ENCODE results near the gene UBR3.
"Not testable (repeated sequence)": the region's sequence is repeated elsewhere in the genome, so short reads cannot be mapped to it uniquely, and the experiment has no call there.

Gene UBR3, protein sequence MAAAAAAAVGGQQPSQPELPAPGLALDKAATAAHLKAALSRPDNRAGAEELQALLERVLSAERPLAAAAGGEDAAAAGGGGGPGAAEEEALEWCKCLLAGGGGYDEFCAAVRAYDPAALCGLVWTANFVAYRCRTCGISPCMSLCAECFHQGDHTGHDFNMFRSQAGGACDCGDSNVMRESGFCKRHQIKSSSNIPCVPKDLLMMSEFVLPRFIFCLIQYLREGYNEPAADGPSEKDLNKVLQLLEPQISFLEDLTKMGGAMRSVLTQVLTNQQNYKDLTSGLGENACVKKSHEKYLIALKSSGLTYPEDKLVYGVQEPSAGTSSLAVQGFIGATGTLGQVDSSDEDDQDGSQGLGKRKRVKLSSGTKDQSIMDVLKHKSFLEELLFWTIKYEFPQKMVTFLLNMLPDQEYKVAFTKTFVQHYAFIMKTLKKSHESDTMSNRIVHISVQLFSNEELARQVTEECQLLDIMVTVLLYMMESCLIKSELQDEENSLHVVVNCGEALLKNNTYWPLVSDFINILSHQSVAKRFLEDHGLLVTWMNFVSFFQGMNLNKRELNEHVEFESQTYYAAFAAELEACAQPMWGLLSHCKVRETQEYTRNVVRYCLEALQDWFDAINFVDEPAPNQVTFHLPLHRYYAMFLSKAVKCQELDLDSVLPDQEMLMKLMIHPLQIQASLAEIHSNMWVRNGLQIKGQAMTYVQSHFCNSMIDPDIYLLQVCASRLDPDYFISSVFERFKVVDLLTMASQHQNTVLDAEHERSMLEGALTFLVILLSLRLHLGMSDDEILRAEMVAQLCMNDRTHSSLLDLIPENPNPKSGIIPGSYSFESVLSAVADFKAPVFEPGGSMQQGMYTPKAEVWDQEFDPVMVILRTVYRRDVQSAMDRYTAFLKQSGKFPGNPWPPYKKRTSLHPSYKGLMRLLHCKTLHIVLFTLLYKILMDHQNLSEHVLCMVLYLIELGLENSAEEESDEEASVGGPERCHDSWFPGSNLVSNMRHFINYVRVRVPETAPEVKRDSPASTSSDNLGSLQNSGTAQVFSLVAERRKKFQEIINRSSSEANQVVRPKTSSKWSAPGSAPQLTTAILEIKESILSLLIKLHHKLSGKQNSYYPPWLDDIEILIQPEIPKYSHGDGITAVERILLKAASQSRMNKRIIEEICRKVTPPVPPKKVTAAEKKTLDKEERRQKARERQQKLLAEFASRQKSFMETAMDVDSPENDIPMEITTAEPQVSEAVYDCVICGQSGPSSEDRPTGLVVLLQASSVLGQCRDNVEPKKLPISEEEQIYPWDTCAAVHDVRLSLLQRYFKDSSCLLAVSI (N-terminal part only)

DNA sequence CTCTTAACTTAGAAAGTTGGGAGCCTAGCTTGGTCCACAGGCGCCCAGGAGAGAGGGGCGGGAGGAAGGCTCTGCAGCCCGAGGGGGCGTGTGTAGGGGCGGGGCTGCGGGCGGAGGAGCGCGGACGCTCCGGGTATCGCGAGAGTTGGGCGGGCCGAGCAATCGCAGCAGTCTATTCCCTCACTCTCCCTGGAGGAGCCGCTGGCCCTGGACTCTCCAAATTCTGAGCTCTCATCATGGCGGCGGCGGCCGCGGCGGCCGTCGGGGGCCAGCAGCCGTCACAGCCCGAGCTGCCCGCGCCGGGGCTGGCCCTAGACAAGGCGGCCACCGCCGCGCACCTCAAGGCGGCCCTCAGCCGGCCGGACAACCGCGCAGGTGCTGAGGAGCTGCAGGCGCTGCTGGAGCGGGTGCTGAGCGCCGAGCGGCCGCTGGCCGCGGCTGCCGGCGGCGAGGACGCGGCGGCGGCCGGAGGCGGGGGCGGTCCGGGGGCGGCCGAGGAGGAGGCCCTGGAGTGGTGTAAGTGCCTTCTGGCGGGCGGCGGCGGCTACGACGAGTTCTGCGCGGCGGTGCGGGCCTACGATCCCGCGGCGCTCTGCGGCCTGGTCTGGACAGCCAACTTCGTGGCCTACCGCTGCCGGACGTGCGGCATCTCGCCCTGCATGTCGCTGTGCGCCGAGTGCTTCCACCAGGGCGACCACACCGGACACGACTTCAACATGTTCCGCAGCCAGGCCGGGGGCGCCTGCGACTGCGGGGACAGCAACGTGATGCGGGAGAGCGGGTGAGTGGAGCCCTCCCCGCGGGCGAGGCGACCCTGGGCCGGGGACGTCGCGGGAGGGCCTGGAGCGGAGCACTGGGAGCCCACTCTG lies at the start of gene UBR3:
TSS of gene UBR3 (plus strand) at position 183 of the 869 bp plus-strand sequence. CDS start at position 237, 54 bp downstream.
- peak; percentile 91 for DNase-seq

DNA sequence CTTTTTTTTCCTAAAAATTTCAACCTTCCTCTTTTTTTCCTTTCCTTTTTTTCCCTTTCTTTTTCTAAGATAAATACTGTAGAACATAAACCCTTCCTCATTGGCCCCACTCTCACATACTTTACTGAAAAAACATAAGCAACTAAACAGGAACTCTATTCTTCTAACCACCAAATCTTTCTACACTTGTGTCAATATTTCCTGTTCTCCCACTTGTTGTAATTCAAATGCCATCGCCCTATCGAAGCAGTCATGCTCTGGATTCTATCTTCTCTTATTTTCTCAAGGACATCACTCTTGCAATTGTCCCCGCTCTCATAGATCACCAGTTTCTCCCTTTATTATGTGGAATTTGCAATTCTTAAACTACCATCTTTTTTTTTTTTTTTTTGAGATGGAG lies 48.8 kb upstream of the UBR3 start:
- DNase-seq, result no peak

DNA sequence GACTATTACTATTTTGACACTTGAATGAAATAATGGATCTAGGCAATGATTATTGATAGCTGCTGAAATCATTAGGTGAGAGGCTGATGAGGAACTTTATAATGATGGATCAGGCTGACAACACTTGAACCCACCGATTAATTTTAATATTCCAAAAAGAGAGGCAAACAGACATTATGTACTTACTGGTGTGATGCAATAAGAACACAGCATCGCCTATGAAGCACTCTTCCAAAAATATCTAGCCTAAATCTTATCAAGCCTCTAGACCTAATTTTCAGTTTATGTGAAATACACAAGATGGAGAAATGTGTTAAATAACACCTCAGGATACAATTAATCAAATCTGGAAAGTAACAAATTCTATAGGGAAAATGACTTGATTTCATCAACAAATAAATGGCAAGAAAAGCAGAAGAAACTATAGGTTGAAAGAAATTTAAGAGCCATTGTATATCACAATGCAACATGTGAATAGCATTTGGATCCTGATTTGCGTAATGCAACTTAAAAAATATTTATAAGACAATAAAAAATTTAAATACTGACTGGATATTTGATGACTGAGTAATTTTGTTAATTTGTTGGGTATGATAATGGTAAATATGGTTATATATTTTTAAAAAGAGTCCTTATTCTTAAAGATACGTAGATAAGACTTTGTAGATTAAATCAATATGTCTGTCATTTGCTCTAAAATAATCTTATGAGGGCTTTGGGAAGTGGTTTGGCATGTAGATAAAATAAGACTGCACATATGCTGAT lies 45.8 kb upstream of the UBR3 start:
- DNase-seq, result no peak

DNA sequence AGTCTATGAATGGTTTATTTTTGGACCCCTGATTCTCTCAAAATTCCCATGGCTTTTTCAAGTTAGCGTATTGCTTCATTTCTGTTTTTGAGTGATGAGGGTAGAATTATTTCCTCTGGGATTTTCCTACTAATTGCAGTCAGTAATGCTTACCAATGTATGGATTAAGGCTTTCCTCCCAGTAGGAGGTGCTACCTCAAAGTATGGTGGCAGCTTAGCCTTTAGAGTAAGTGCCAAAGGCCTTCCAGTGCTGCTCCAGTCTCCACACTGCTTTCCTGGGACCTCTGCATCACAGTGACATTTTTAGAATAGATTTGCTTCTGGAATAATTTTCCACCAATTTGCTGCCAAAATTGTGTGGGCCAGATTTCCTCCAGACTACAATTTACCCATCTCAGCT lies 44.7 kb upstream of the UBR3 start:
- DNase-seq, result no peak

DNA sequence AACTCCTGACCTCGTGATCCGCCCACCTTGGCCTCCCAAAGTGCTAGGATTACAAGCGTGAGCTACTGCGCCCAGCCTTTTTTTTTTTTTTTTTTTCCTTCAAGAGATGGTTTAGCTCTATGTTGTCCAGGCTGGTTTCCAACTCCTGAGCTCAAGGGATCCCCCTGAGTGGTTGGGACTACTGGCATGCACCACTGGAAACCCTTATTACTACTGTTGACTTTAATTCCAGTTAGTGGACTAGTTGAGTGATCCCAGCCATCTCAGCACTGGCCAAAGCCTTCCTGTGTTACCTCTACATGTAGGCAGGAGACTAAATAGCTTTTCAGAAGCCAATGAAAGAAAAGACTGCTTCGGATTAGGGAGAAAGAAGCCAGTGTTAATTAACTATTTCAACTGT lies 36.7 kb upstream of the UBR3 start:
- no peak for DNase-seq

DNA sequence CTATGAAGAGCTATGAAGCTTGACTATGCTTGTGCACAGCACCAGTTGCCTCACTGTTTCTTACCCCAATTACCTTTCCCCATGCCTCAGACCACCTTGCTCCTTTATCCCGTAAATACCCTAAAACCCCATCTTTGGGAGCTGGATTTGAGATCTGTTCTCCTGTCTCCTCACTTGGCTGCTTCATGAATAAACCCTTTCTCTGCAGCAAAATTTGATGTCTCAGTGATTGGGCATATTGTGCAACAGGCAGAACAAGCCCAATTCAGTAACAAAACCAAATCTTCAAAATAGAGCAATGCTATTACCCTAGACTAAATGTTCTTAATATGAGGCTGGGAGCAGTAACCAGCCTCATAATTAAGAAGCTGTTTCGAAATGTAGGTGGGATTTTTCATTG lies 32.1 kb upstream of the UBR3 start:
- no peak for DNase-seq

DNA sequence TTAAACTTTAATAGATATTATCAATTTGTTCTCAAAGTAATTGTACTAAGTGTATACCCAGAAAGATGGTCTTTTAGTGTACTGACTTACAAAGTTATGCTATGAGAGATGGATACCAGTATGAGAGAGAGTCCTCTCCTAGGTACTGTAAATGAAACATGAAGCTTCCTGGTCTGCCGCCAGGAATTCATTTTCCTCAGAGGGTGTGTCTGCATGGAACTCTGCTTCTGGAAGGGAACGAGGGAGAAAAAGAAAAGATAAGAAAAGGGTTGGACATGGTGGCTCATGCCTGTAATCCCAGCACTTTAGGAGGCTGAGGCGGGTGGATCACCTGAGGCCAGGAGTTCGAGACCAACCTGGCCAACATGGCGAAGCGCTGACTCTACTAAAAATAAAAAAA lies 30.8 kb upstream of the UBR3 start:
- DNase-seq, result no peak

DNA sequence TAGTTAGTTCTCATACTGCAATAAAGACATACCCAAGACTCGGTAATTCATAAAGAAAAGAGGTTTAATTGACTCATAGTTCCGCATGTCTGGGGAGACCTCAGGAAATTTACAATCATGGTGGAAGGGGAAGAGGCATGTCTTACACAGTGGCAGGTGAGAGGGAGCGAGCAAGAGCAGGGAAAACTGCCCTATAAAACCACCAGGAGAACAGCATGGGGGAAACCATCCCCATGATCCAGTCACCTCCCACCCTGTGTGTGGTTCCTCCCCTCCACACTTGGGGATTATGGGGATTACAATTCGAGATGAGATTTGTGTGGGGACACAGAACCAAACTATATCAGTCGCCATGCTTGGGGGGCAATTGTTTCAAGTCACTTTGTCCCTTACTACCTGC lies 29.7 kb upstream of the UBR3 start:
- no peak for DNase-seq

DNA sequence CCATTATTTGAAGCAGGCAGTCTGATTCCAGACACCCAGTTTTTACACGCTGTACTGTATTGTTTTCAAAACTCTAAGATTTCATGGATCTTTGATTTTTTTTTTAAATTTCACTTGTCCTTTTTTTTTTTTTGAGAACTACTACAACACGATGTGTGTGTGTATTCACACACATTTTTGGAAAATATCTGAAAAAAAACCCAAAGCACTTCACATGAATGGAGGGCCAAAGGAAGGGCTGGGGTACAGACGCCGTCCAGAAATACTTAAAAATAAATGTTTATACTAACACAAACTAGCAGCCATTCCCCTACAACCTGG lies 28.9 kb upstream of the UBR3 start:
- no peak for DNase-seq

DNA sequence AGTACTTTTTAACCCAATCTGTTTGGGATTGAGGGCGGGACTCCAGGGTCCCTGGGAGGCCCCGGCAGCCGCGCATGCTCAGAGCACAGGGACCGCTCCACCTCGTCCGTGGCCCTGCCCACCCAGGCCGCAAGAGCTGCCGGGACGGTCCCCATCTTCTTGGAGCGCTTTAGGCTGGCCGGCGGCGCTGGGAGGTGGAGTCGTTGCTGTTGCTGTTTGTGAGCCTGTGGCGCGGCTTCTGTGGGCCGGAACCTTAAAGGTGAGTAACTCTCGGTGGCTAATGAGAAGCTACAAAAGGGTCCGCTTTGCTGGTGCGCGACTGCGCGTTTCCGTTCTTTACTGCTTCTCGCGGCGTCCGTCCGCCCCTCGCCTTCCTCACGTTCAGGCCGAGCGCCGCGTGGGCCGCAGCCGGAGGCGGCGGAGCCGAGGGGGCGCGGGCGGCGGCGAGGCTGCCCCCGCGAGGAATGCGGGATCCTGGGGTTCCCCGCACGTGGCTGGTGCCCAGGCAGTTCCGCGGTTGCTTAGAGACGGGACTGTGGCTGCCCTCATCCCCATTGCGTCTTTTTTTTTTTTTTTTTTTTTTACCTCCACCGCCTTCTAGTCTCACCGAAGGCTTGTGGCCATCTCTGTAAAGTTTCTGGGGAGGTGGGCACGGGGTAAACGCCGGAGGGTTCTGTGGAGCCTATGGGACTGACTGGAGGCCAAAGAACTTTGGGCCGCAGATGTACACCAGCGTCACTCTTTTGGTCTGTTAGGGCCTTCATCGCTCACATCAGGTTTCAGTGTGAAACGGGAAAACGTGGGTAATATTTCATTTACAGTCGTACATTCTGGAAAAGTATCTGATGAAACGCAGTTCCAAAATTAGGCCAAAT lies 28.3 kb upstream of the UBR3 start, which contains the start of gene SSB:
TSS of gene SSB (plus strand) at position 154 of the 875 bp plus-strand sequence. CDS start 2,090 bp downstream, outside the sequence.
- DNase-seq, result peak; percentile 89

DNA sequence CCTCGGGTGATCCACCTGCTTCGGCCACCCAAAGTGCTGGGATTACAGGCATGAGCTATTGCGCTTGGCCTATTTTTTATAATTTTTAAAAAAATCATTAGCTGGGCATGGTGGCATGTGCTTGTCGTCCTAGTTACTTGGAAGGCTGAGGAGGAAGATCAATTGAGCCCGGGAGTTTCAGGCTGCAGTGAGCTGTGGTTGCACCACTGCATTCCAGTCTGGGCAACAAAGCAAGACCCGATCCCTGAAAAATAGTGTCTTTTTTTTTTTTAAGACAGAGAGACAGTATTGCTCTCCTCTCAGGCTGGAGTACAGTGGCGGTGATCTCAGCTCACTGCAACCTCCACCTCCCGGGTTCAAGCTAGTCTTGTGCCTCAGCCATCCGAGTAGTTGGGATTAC lies 23.8 kb upstream of the UBR3 start:
- no peak for DNase-seq

DNA sequence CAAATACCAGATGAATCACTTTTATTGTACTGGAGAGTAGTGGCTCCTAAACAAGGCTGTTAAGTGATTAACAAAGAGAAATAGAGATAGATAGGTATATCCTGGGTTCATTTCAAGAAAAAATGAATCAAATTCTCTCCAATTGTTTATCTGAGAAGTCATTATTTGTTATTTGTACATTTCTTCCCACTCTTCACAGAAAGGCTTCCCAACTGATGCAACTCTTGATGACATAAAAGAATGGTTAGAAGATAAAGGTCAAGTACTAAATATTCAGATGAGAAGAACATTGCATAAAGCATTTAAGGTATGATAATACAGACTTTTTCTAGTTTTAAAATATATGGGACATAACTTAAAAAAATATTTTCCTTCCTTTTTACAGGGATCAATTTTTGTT lies 20.7 kb upstream of the UBR3 start:
- no peak for DNase-seq

DNA sequence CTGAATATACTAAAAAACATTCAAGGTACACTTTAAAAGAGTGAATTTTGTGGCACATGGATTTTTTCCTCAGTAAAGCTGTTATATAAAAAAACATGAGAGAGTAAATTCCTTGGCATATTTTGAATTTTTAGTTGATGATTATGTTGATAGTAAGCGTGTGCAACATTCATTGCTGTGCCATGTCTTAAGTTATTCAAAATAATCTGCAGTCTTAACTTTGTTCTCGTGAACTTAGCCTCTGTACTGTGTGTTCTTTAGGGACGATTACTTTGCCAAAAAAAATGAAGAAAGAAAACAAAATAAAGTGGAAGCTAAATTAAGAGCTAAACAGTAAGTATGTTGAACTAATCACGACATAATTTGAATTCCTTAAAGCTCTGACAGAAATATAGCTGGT lies 19.0 kb upstream of the UBR3 start:
- DNase-seq, result no peak

DNA sequence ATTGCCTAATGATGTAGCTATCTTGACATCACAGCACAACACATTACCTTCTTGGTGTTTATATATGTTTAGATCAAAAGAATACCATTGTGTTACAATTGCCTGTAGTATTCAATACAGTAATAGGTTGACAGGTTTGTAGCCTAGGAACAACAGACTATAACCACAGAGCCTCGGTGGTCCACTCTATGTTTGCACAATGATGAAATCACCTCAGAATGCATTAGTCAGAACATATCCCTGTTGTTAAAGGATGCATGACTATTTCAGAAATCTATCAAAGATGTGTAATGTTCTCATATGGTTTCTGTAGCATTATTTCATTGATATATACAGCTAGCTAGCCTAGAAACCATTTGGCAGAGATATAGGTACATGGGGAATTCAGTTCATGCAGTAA lies 11.4 kb upstream of the UBR3 start:
- DNase-seq, result no peak

DNA sequence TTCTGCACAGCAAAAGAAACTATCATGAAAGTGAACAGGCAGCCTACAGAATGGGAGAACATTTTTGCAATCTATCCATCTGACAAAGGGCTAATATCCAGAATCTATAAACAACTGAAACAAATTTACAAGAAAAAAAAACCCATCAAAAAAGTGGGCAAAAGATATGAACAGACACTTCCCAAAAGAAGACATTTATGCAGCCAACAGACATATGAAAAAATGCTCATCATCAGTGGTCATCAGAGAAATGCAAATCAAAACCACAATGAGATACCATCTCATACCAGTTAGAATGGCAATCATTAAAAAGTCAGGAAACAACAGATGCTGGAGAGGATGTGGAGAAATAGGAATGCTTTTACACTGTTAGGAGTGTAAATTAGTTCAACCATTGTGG lies 10.3 kb upstream of the UBR3 start:
- not testable (repeated sequence) for DNase-seq

DNA sequence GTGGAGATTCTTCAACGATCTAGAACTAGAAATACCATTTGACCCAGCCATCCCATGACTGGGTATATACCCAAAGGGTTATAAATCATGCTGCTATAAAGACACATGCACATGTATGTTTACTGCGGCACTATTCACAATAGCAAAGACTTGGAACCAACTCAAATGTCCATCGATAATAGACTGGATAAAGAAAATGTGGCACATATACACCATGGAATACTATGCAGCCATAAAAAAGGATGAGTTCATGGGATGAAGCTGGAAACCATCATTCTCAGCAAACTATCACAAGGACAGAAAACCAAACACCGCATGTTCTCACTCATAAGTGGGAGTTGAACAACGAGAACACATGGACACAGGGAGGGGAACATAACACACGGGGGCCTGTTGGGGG lies 9.9 kb upstream of the UBR3 start:
- not testable (repeated sequence) for DNase-seq

DNA sequence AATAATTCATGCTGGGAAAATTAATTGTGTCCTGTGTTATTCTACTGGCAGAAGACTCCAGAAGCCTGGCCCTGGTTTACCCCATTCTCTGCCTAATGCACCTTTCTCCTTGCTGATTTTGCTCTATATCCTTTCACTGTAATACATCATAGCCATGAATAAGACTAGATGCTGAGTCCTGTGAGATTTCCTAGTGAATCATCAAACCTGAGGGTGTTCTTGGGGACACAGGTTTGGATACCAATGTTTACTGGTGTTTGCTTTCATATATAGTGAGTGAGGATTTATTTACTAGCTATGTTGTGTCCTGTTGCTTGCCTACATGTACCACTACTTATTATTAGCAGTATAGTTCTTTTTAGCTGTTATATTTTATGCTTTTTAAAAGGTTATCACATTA lies 9.0 kb upstream of the UBR3 start:
- DNase-seq, result no peak

DNA sequence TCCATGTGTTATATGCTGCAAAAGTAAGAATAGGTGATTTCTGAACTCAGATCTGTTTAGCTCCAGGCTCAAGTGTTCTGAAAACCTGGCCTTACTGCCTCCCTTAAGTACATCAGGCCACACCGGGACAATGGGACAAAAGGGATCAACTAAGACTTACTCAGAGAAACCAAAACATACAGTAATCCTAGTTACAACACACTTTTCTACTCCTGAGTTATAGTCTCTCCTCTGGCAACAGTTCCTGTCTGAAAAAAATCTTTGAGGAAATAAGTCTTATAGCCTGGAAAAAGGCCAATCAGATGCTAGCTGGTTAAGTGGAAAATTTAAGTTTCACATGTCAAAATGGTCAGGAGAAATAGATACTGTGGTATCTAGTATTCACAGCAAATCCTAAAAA lies 8.1 kb upstream of the UBR3 start:
- no peak for DNase-seq

DNA sequence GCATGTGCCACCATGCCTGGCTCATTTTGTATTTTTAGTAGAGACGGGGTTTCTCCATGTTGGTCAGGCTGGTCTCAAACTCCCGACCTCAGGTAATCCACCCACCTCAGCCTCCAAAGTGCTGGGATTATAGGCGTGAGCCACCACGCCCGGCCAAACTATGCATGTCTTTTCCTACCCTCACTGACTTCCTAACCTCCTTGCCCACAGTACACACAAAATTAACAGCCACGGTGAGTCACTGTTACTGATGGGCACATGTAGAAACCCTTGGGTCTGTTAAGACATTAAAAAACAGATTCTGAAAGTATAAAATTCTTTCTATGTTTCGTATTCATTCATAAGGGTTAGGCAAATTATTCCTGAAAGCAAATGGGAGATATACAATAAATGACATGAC lies 7.2 kb upstream of the UBR3 start:
- DNase-seq, result not testable (repeated sequence)

DNA sequence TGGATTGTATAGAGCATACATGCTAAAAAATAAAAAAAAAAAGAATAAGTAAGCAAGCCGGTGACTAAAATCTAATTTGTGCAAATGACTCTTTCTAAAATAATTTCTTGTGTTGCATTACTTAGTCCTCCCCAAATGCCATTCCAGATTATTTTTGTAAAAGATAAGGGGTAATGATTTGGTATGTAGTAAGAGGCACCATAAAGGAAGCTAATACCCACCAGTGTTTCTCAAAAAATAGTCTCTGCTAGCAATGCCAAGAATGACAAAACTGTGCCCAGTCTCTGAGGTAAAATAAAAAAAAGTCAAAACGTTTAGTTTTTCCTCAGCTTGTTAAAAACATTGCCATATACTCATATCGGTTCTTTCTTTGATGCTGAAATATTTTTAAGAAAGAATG lies 5.2 kb upstream of the UBR3 start:
- no peak for DNase-seq

All from activated T-cell treated with anti-CD3 and anti-CD28 coated beads, Interleukin-2, amount 50 U/mL, for 1 hour (primary cell).